Prostate gland (tissue), 2 donors: ENCODE data around the gene FOXG1.

Experiments used
- POLR2A ChIP-seq: fragments of 450-650 bp; IDR thresholded peaks from one replicate; pipeline ENCODE4 v1.6.1; 2016; ENCODE audit warnings: antibody characterized with exemption, mild to moderate bottlenecking
- TF ChIP-seq, protein P1 (sequence below), 4 experiments: fragments of 200-600 bp in 2 of 4; fragments of 450-650 bp in 2 of 4; sonication (generic) in 2 of 4; IDR thresholded peaks; 1 replicate in 3 of 4; 2 replicates in 1 of 4; pipeline ENCODE4 v1.5.1; 2016 to 2019; ENCODE audit warnings: antibody characterized with exemption in 4 of 4, mild to moderate bottlenecking in 2 of 4, moderate library complexity in 2 of 4

DNA sequence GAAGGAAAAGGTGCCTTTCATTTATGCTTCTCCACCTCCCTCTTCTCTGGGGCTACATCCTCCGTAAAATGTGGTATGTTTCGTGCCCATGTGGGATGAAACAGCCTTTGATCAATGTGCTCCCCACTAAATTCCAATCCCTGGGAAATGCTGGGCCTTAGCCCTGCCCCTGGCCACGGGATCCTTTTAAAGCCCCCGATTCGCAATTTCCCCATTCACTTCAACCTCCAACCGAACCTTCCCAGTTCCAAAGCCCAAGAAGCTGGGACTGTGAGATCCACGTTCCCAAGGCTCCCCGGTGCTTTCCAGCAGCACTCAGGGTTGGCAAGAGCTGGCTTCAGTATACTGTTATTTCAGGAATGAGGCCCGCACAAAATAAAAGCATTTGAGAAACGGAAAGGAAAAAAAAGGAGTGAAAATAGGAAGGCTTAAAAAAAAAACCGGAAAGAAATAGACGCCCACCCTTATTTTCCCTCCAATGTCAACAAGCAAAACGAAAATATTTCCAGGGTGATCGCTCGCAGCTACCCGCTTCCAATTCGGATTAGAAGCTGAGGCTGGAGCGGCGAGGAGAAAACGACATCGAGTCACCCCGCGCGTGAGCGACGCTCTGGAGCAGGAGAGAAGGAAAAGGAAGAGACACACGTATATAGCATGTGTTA lies 1.3 kb upstream of the FOXG1 start:
- TF ChIP-seq, protein P1, sequence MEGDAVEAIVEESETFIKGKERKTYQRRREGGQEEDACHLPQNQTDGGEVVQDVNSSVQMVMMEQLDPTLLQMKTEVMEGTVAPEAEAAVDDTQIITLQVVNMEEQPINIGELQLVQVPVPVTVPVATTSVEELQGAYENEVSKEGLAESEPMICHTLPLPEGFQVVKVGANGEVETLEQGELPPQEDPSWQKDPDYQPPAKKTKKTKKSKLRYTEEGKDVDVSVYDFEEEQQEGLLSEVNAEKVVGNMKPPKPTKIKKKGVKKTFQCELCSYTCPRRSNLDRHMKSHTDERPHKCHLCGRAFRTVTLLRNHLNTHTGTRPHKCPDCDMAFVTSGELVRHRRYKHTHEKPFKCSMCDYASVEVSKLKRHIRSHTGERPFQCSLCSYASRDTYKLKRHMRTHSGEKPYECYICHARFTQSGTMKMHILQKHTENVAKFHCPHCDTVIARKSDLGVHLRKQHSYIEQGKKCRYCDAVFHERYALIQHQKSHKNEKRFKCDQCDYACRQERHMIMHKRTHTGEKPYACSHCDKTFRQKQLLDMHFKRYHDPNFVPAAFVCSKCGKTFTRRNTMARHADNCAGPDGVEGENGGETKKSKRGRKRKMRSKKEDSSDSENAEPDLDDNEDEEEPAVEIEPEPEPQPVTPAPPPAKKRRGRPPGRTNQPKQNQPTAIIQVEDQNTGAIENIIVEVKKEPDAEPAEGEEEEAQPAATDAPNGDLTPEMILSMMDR (IDR thresholded peaks at IDR 0.05) = no peak
- TF ChIP-seq POLR2A = no peak
